ENCODE results near the gene HYKK. TPM values are rescaled to one million over a fixed set of nuclear protein-coding genes. Genes with fewer than 3 reads are reported as not detected.

HYKK gene
- total and polyA plus RNA-seq, 10 of the 15 experiments (the other 5 are each of a cell fraction or from before 2014, with no cell fraction given), result 0.15 to 0.98 (median 0.49) TPM

- RAD21 ChIA-PET (ENCODE audit: unreplicated experiment), result no interaction called here
- H3K36me3 ChIP-seq (ENCODE audit: control insufficient read depth in 2 of 2, insufficient read depth in 2 of 2, low read length in 1 of 2), result no peaks in the 10 kb centered on the region
- 48% methylated on average over 2 of the region's 2 CpGs for WGBS (ENCODE audit: insufficient coverage, insufficient replicate concordance, low lambda C conversion rate, missing lambda C conversion rate)
- no peaks in the 10 kb centered on the region; the same call in 1 of the 2 replicates for H3K4me1 ChIP-seq (ENCODE audit: control insufficient read depth, insufficient read depth, low read length)
- no peak overlapping the region for H2AFZ ChIP-seq (ENCODE audit: control insufficient read depth, low read depth, low read length)
- intact Hi-C loops (cut with micrococcal nuclease; ENCODE audit: unreplicated experiment), result no loop called here
- H3K9ac ChIP-seq (ENCODE audit: control insufficient read depth, insufficient read depth, low read length), result no peak overlapping the region
- DNase-seq (ENCODE audit: low read depth, low spot score), result no peak
- no peak overlapping the region for H3K4me2 ChIP-seq (ENCODE audit: control insufficient read depth, insufficient read depth)
- no TSS peak for BruUV-seq (replicated peaks)
- CTCF ChIA-PET, result interaction anchor here (0.6 kb wide), 1 partner anchor 292 kb away, joined by 3 read pairs; no protein-coding TSS in a partner anchor
- no peak for ATAC-seq
- H3K9me3 ChIP-seq (replicated peaks; ENCODE audit: control insufficient read depth, insufficient read depth, low read length), result no peaks in the 10 kb centered on the region
- SMC1A ChIA-PET (ENCODE audit: uncharacterized antibody, unreplicated experiment), result no interaction called here
- no peak for TF ChIP-seq NFIC (IDR thresholded peaks at IDR 0.05; ENCODE audit: low read depth, low read length)
- TF ChIP-seq, protein P1, sequence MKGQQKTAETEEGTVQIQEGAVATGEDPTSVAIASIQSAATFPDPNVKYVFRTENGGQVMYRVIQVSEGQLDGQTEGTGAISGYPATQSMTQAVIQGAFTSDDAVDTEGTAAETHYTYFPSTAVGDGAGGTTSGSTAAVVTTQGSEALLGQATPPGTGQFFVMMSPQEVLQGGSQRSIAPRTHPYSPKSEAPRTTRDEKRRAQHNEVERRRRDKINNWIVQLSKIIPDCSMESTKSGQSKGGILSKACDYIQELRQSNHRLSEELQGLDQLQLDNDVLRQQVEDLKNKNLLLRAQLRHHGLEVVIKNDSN (IDR thresholded peaks at IDR 0.05; ENCODE audit: borderline replicate concordance, extremely low read length, insufficient read depth, low read depth, low read length), result no peak
- no peak for TF ChIP-seq SP1 (IDR thresholded peaks at IDR 0.05; ENCODE audit: low read depth, low read length)
- TF ChIP-seq ZNF622 (IDR thresholded peaks at IDR 0.05), result no peak
- TF ChIP-seq SUPT20H (IDR thresholded peaks at IDR 0.05; ENCODE audit: borderline replicate concordance, control insufficient read depth, low read depth, low read length), result no peak
- TF ChIP-seq TCF7 (IDR thresholded peaks at IDR 0.05; ENCODE audit: borderline replicate concordance), result no peak
- no peak for TF ChIP-seq SIX5 (IDR thresholded peaks at IDR 0.05; ENCODE audit: low read depth, low read length, severe bottlenecking)
- TF ChIP-seq TARDBP (IDR thresholded peaks at IDR 0.05; ENCODE audit: borderline replicate concordance), result no peak
- TF ChIP-seq SMARCA5 (IDR thresholded peaks at IDR 0.05), result no peak
- no peak for TF ChIP-seq RB1 (IDR thresholded peaks at IDR 0.05; ENCODE audit: borderline replicate concordance)
- no peak for TF ChIP-seq GABPA (IDR thresholded peaks at IDR 0.05; ENCODE audit: low read depth)
- no peak for TF ChIP-seq STAT1 (conservative IDR thresholded peaks at IDR 0.05)
- TF ChIP-seq, protein P2, sequence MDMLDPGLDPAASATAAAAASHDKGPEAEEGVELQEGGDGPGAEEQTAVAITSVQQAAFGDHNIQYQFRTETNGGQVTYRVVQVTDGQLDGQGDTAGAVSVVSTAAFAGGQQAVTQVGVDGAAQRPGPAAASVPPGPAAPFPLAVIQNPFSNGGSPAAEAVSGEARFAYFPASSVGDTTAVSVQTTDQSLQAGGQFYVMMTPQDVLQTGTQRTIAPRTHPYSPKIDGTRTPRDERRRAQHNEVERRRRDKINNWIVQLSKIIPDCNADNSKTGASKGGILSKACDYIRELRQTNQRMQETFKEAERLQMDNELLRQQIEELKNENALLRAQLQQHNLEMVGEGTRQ (IDR thresholded peaks at IDR 0.05; ENCODE audit: borderline replicate concordance, low read depth, low read length), result no peak
- TF ChIP-seq STAT3 (IDR thresholded peaks at IDR 0.05; ENCODE audit: low read depth, low read length), result no peak
- no peak for TF ChIP-seq ATF3 (IDR thresholded peaks at IDR 0.05; ENCODE audit: borderline replicate concordance, extremely low read depth, low read depth, low read length)
- TF ChIP-seq IRF4 (IDR thresholded peaks at IDR 0.05; ENCODE audit: low read depth, low read length), result no peak
- no peak for TF ChIP-seq PBX3 (IDR thresholded peaks at IDR 0.05; ENCODE audit: insufficient replicate concordance, low read depth, low read length)
- no peaks in the 10 kb centered on the region for H3K79me2 ChIP-seq (ENCODE audit: control insufficient read depth, insufficient read depth, low read length)
- H3K27ac ChIP-seq (ENCODE audit: control insufficient read depth, insufficient read depth), result no peak overlapping the region
- FAIRE-seq, result no peak
- POLR2A ChIA-PET, result interaction anchor here (0.8 kb wide), 1 partner anchor 17 kb away, joined by 3 read pairs; no protein-coding TSS in a partner anchor
- H4K20me1 ChIP-seq (ENCODE audit: control insufficient read depth, insufficient read depth), result no peaks in the 10 kb centered on the region
- H3K4me3 ChIP-seq, result no peak overlapping the region
- no peaks in the 10 kb centered on the region for H3K27me3 ChIP-seq (replicated peaks in 1 of 2; ENCODE audit: control insufficient read depth in 2 of 2, insufficient read depth in 2 of 2, low read length in 1 of 2)
- in situ Hi-C loops (cut with MboI), result no loop called here
These were observed 26.0 kb downstream of the HYKK start for GRCh38 chr15:78533331-78533730.

Measured in GM12878 (cell line).